HCT116 (cell line): ENCODE measurements around the gene GUCA2B. TPM values are rescaled to one million over a fixed set of nuclear protein-coding genes. Genes with fewer than 3 reads are reported as not detected.

Source experiments
- ATAC-seq: fragments of 200-7000 bp; cut with Tn5 transposase; 2 replicates; pipeline ENCODE4 v1.9.1; 2020; ENCODE audit warnings: mild to moderate bottlenecking, moderate library complexity
- BruUV-seq: library from RNA; stranded (reverse); fragments of 400-500 nt; replicated peaks from 2 replicates; lab custom pipeline; 2021; lab: Mats Ljungman, UMichigan
- CTCF ChIA-PET: fragments of 300-600 bp; sonication (Branson Sonifier 250); formaldehyde crosslinking; loops from one replicate; lab custom pipeline; 2021; ENCODE audit warnings: antibody characterized with exemption; lab: Charles Lee
- POLR2A ChIA-PET: fragments of 300-600, 350-600 bp; sonication (Branson Sonifier 250); formaldehyde crosslinking; loops from one replicate; lab custom pipeline; 2021; ENCODE audit warnings: antibody characterized with exemption; lab: Charles Lee
- RAD21 ChIA-PET, 2 experiments: fragments of 300-600 bp; sonication (Branson Sonifier 250); formaldehyde crosslinking; loops; one replicate each; lab custom pipeline; 2023; ENCODE audit warnings: low total read pairs in 2 of 2; ENCODE audit not compliant: uncharacterized antibody in 2 of 2, unreplicated experiment in 2 of 2, low non-redundant PET in 1 of 2; lab: Charles Lee
- DNase-seq: peaks from one replicate; pipeline ENCODE4 v3.0.0-alpha.2; 2010; ENCODE audit warnings: low read depth, low spot score
- H2AFZ ChIP-seq: fragments of 200-600 bp; shearing (Covaris generic), sonication (generic); 2 replicates; pipeline ENCODE4 v1.6.1; 2017; ENCODE audit warnings: low read depth, mixed run types, mixed read lengths, antibody characterized with exemption, low read length; ENCODE audit not compliant: poor library complexity, severe bottlenecking
- H3K27ac ChIP-seq: 2 replicates; pipeline ENCODE4 v1.5.1; 2012; ENCODE audit warnings: low read depth, low read length
- H3K27me3 ChIP-seq: fragments of 200-600 bp; sonication (generic); 2 replicates; pipeline ENCODE4 v1.6.1; 2016; ENCODE audit warnings: mixed run types, low read length, mixed read lengths; ENCODE audit not compliant: insufficient read depth
- H3K36me3 ChIP-seq, 2 experiments: fragments of 200-500 bp in 1 of 2; fragments of 200-600 bp in 1 of 2; sonication (Bioruptor generic) in 1 of 2; sonication (generic) in 1 of 2; 2 replicates each; pipeline versions ENCODE4 v1.5.1 to v1.6.1; 2014 to 2016; ENCODE audit warnings: low read length in 2 of 2, inconsistent platforms in 1 of 2, mixed read lengths in 1 of 2, mixed run types in 1 of 2; ENCODE audit not compliant: insufficient read depth in 2 of 2, control insufficient read depth in 1 of 2
- H3K4me1 ChIP-seq, 2 experiments: fragments of 200-600 bp in 1 of 2; sonication (generic) in 1 of 2; 2 replicates each; pipeline versions ENCODE4 v1.5.1 to v1.6.1; 2012 to 2017; ENCODE audit warnings: low read length in 2 of 2, inconsistent platforms in 1 of 2, mild to moderate bottlenecking in 1 of 2, mixed read lengths in 1 of 2, mixed run types in 1 of 2, moderate library complexity in 1 of 2; ENCODE audit not compliant: insufficient read depth in 2 of 2, control insufficient read depth in 1 of 2
- H3K4me2 ChIP-seq: fragments of 200-600 bp; sonication (generic); 2 replicates; pipeline ENCODE4 v1.6.1; 2017; ENCODE audit warnings: mixed run types, low read length, mixed read lengths
- H3K4me3 ChIP-seq, 2 experiments: fragments of 200-600 bp in 1 of 2; sonication (generic) in 1 of 2; replicated peaks in 1 of 2; 2 replicates each; pipeline ENCODE4 v1.5.1; 2011 to 2016; ENCODE audit warnings: low read length in 2 of 2, control low read depth in 1 of 2, low read depth in 1 of 2, mild to moderate bottlenecking in 1 of 2, mixed read lengths in 1 of 2, mixed run types in 1 of 2
- H3K79me2 ChIP-seq: fragments of 200-600 bp; sonication (generic); 2 replicates; pipeline ENCODE4 v1.6.1; 2017; ENCODE audit warnings: mild to moderate bottlenecking, mixed run types, low read length, moderate library complexity, mixed read lengths; ENCODE audit not compliant: insufficient read depth
- H3K9ac ChIP-seq: fragments of 200-600 bp; sonication (generic); 2 replicates; pipeline ENCODE4 v1.6.1; 2016; ENCODE audit warnings: low read length, mixed read lengths
- H3K9me2 ChIP-seq: fragments of 200-600 bp; sonication (generic), shearing (Covaris generic); 2 replicates; pipeline ENCODE4 v1.6.1; 2017; ENCODE audit warnings: mixed run types, mild to moderate bottlenecking, moderate library complexity; ENCODE audit not compliant: insufficient read depth
- H3K9me3 ChIP-seq, 2 experiments: fragments of 200-500 bp in 1 of 2; fragments of 200-600 bp in 1 of 2; sonication (Bioruptor generic) in 1 of 2; sonication (generic) in 1 of 2; 2 replicates each; pipeline ENCODE4 v1.6.1; 2014 to 2017; ENCODE audit warnings: low read length in 2 of 2, mixed read lengths in 2 of 2, inconsistent platforms in 1 of 2, low read depth in 1 of 2, mild to moderate bottlenecking in 1 of 2, mixed run types in 1 of 2, moderate library complexity in 1 of 2; ENCODE audit not compliant: control insufficient read depth in 1 of 2, insufficient read depth in 1 of 2
- H4K20me1 ChIP-seq: fragments of 200-600 bp; sonication (generic), shearing (Covaris generic); 2 replicates; pipeline ENCODE4 v1.6.1; 2017; ENCODE audit warnings: mixed run types, mild to moderate bottlenecking, moderate library complexity; ENCODE audit not compliant: insufficient read depth
- CEBPB ChIP-seq: IDR thresholded peaks from 2 replicates; pipeline ENCODE4 v1.6.1; 2012; ENCODE audit warnings: low read depth
- ELF1 ChIP-seq: IDR thresholded peaks from 2 replicates; pipeline ENCODE4 v1.6.1; 2012; ENCODE audit warnings: low read depth, borderline replicate concordance
- JUND ChIP-seq: IDR thresholded peaks from 2 replicates; pipeline ENCODE4 v1.6.1; 2012
- POLR2A ChIP-seq: IDR thresholded peaks from 2 replicates; pipeline ENCODE4 v1.7.0; 2011; ENCODE audit warnings: borderline replicate concordance; ENCODE audit not compliant: insufficient read depth, insufficient read length; ENCODE audit errors: extremely low read depth
- POLR2AphosphoS5 ChIP-seq: IDR thresholded peaks from 2 replicates; pipeline ENCODE4 v1.6.1; 2011; ENCODE audit warnings: mild to moderate bottlenecking, low read depth, low read length, moderate library complexity
- RAD21 ChIP-seq: IDR thresholded peaks from 2 replicates; pipeline ENCODE4 v1.6.1; 2012; ENCODE audit warnings: low read depth, mild to moderate bottlenecking
- SIN3A ChIP-seq: IDR thresholded peaks from 2 replicates; pipeline ENCODE4 v1.6.1; 2012; ENCODE audit warnings: low read depth
- SP1 ChIP-seq: IDR thresholded peaks from 2 replicates; pipeline ENCODE4 v1.6.1; 2012; ENCODE audit warnings: low read depth
- SRF ChIP-seq: IDR thresholded peaks from 2 replicates; pipeline ENCODE4 v1.6.1; 2012; ENCODE audit warnings: low read depth
- TCF7L2 ChIP-seq: IDR thresholded peaks from 2 replicates; pipeline ENCODE4 v1.7.0; 2011; ENCODE audit warnings: borderline replicate concordance, inconsistent platforms; ENCODE audit not compliant: insufficient read depth, insufficient read length; ENCODE audit errors: extremely low read depth
- YY1 ChIP-seq: IDR thresholded peaks from 2 replicates; pipeline ENCODE4 v1.6.1; 2011; ENCODE audit warnings: low read length, low read depth, moderate library complexity, mild to moderate bottlenecking; ENCODE audit not compliant: insufficient replicate concordance; ENCODE audit errors: extremely low read depth
- ZNF274 ChIP-seq: fragments of 200-500 bp; sonication (Bioruptor generic); IDR thresholded peaks from 2 replicates; pipeline ENCODE4 v1.6.1; 2014; ENCODE audit warnings: mild to moderate bottlenecking, low read depth, low read length, inconsistent platforms
- intact Hi-C: fragments of 100-400 bp; cut with micrococcal nuclease; formaldehyde crosslinking; loops from 2 replicates; pipeline ENCODE4 v1.10.0; 2022
- total RNA-seq: library from RNA; stranded (reverse); gene quantifications from one replicate; pipeline ENCODE4 v1.2.1, GENCODE V29; 2021; ENCODE audit not compliant: unreplicated experiment
- TF ChIP-seq, protein P1 (sequence below): IDR thresholded peaks from 2 replicates; pipeline ENCODE4 v1.6.1; 2011; ENCODE audit warnings: mild to moderate bottlenecking, low read length, moderate library complexity; ENCODE audit not compliant: insufficient replicate concordance; ENCODE audit errors: extremely low read depth
- TF ChIP-seq, protein P2 (sequence below): IDR thresholded peaks from 2 replicates; pipeline ENCODE4 v1.6.1; 2012; ENCODE audit warnings: low read depth
- TF ChIP-seq, protein P3 (sequence below): IDR thresholded peaks from 2 replicates; pipeline ENCODE4 v1.6.1; 2012
- TF ChIP-seq, protein P4 (sequence below): IDR thresholded peaks from 2 replicates; pipeline ENCODE4 v1.6.1; 2012

The GUCA2B gene
- total RNA-seq, 1 experiment from 2014 or later = not detected

DNA sequence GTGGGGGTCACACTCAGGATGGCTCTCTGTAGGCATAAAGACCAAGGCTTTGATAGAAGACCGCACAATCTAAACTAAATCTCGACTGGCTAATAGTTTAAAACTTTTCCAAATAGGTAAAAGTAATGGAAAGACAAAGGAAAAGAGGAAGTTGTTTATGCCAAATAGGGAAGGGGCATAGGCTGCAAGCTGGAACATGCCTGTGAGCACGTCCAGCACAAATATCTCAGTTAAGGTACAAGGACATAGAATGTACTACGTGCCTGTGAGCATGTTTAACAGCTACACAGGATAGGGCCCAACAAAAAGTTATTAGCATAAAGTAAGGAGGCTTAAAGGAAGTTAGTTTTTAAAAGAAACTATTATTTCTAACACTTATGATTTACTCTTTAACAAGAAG, 38.9 kb downstream of the GUCA2B start (continued):
- TF ChIP-seq, protein P1, sequence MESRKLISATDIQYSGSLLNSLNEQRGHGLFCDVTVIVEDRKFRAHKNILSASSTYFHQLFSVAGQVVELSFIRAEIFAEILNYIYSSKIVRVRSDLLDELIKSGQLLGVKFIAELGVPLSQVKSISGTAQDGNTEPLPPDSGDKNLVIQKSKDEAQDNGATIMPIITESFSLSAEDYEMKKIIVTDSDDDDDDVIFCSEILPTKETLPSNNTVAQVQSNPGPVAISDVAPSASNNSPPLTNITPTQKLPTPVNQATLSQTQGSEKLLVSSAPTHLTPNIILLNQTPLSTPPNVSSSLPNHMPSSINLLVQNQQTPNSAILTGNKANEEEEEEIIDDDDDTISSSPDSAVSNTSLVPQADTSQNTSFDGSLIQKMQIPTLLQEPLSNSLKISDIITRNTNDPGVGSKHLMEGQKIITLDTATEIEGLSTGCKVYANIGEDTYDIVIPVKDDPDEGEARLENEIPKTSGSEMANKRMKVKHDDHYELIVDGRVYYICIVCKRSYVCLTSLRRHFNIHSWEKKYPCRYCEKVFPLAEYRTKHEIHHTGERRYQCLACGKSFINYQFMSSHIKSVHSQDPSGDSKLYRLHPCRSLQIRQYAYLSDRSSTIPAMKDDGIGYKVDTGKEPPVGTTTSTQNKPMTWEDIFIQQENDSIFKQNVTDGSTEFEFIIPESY = no peak
- TF ChIP-seq, protein P2, sequence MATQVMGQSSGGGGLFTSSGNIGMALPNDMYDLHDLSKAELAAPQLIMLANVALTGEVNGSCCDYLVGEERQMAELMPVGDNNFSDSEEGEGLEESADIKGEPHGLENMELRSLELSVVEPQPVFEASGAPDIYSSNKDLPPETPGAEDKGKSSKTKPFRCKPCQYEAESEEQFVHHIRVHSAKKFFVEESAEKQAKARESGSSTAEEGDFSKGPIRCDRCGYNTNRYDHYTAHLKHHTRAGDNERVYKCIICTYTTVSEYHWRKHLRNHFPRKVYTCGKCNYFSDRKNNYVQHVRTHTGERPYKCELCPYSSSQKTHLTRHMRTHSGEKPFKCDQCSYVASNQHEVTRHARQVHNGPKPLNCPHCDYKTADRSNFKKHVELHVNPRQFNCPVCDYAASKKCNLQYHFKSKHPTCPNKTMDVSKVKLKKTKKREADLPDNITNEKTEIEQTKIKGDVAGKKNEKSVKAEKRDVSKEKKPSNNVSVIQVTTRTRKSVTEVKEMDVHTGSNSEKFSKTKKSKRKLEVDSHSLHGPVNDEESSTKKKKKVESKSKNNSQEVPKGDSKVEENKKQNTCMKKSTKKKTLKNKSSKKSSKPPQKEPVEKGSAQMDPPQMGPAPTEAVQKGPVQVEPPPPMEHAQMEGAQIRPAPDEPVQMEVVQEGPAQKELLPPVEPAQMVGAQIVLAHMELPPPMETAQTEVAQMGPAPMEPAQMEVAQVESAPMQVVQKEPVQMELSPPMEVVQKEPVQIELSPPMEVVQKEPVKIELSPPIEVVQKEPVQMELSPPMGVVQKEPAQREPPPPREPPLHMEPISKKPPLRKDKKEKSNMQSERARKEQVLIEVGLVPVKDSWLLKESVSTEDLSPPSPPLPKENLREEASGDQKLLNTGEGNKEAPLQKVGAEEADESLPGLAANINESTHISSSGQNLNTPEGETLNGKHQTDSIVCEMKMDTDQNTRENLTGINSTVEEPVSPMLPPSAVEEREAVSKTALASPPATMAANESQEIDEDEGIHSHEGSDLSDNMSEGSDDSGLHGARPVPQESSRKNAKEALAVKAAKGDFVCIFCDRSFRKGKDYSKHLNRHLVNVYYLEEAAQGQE = no peak
- TF ChIP-seq POLR2AphosphoS5 = no peak
- TF ChIP-seq YY1 = no peak

DNA sequence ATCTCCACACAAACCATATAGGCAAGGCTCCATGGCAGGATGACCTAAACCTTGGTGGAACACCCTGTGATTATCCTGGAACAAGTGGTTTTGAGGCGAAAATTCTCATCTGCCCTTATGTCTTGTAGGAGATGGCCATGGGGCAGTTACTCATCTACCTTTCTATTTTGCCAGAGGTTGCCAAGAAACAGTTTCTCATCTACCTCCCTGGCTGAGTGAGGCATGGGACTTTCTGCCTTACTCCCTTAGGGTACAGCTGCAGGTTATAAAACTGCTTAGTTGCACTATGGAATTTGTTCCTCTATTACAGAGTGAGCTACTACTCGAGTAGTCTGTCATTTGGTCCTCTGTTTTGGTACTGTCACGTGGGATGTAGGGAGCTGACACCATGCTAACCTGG, 42.6 kb downstream of the GUCA2B start:
- no peaks in the 10 kb centered on the region for H3K9me2 ChIP-seq
- no peak overlapping the region for H3K9ac ChIP-seq
- no peaks in the 10 kb centered on the region for H3K4me1 ChIP-seq
- TF ChIP-seq ELF1 (no peak), RAD21 (no peak), TCF7L2 (no peak), SIN3A (no peak), SRF (no peak), SP1 (no peak), POLR2AphosphoS5 (no peak), ZNF274 (no peak), POLR2A (no peak), CEBPB (no peak), JUND (no peak)
- TF ChIP-seq, protein P2 = no peak
- TF ChIP-seq, protein P3, sequence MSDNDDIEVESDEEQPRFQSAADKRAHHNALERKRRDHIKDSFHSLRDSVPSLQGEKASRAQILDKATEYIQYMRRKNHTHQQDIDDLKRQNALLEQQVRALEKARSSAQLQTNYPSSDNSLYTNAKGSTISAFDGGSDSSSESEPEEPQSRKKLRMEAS = no peak
- TF ChIP-seq, protein P4, sequence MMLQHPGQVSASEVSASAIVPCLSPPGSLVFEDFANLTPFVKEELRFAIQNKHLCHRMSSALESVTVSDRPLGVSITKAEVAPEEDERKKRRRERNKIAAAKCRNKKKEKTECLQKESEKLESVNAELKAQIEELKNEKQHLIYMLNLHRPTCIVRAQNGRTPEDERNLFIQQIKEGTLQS = no peak
- no peaks in the 10 kb centered on the region for H3K27me3 ChIP-seq
- ChIA-PET CTCF (no interaction called here), POLR2A (no interaction called here), RAD21 (no interaction called here)
- no TSS peak for BruUV-seq
- peaks cover 6% of the 10 kb centered on the region; the same call in 1 of the 2 replicates for H3K79me2 ChIP-seq
- no peak overlapping the region for H3K4me3 ChIP-seq
- H4K20me1 ChIP-seq = no peaks in the 10 kb centered on the region
- H2AFZ ChIP-seq = no peak overlapping the region
- peaks cover 5 to 8% of the 10 kb centered on the region in 2 experiments; a peak in 2 of 4 replicates for H3K36me3 ChIP-seq
- no peak for DNase-seq
- no peaks in the 10 kb centered on the region for H3K9me3 ChIP-seq
- H3K27ac ChIP-seq = no peak overlapping the region
- no peak overlapping the region for H3K4me2 ChIP-seq
- intact Hi-C loops = no loop called here
- ATAC-seq = no peak
